OCI-LY3 (cell line): ENCODE data around the gene ANXA11.

ENCODE experiments used
- CTCF ChIP-seq: fragments of 200-600, 300-600 bp; sonication (generic); IDR thresholded peaks from 2 replicates; pipeline ENCODE4 v1.5.1; 2014; ENCODE audit warnings: antibody characterized with exemption, low read length, low read depth
- EZH2phosphoT487 ChIP-seq: fragments of 200-600 bp; shearing (Covaris generic); IDR thresholded peaks from 2 replicates; pipeline ENCODE4 v1.6.1; 2018; ENCODE audit warnings: antibody characterized with exemption, mixed run types, low read depth

DNA sequence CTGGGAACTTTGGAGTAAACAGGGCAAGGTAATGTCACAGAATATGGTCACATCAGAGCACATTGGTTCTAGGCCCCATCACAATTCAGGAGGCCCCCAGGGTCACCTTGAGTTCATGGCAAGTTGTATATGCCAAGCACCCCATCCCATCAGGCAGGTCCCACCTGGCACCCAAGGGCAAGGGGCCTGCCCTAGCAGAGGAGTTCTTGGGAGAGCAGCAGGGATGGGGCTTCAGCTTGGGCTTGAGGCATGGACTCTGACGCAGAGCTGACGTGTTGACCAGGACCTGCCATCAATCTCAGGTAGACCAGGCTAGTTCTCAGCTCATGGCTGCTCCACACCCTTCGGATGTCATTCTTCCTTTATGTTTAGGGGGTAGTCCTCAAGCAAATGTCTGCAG is 51.9 kb downstream of the ANXA11 start:
- no peak for TF ChIP-seq CTCF
- no peak for TF ChIP-seq EZH2phosphoT487
